Measurements from ENCODE around the gene YARS1. TPM values are rescaled to one million over a fixed set of nuclear protein-coding genes. Genes with fewer than 3 reads are reported as not detected.
"Not testable (repeated sequence)": the region's sequence is repeated elsewhere in the genome, so short reads cannot be mapped to it uniquely, and the experiment has no call there.

YARS1 gene
- total and polyA plus RNA-seq, 2 of the 13 experiments (the other 11 are each of a cell fraction or from before 2014, with no cell fraction given): 50.1 to 113 TPM

GRCh38 chr1:32797456-32797855, 19.7 kb downstream of the YARS1 start (continued):
- TF ChIP-seq ZFYVE20 (CRISPR knock-in tag; IDR thresholded peaks at IDR 0.05; ENCODE audit: borderline replicate concordance, low read depth) (no peak), ZNF552 (CRISPR knock-in tag; IDR thresholded peaks at IDR 0.05; ENCODE audit: borderline replicate concordance) (no peak), NBN (conservative IDR thresholded peaks at IDR 0.05) (no peak), GPBP1L1 (CRISPR knock-in tag; IDR thresholded peaks at IDR 0.05) (no peak), NCOR1 (IDR thresholded peaks at IDR 0.05; ENCODE audit: borderline replicate concordance, low read length) (no peak), SNAPC2 (CRISPR knock-in tag; IDR thresholded peaks at IDR 0.05) (no peak), ZSCAN20 (CRISPR knock-in tag; IDR thresholded peaks at IDR 0.05; ENCODE audit: borderline replicate concordance) (no peak), ZNF275 (CRISPR knock-in tag; IDR thresholded peaks at IDR 0.05; ENCODE audit: borderline replicate concordance) (no peak), ZNF468 (CRISPR knock-in tag; IDR thresholded peaks at IDR 0.05) (no peak), CBX2 (IDR thresholded peaks at IDR 0.05; ENCODE audit: low read depth, low read length) (no peak), CBX2 (CRISPR knock-in tag; IDR thresholded peaks at IDR 0.05; ENCODE audit: low read depth) (no peak)

- 92% methylated on average over 4 of the region's 4 CpGs for WGBS (ENCODE audit: low lambda C conversion rate)
- BruUV-seq (replicated peaks): not testable (repeated sequence)
Observed at GRCh38 chr1:32795763-32796162, 21.4 kb downstream of the YARS1 start.

More at GRCh38 chr1:32795763-32796162, 21.4 kb downstream of the YARS1 start:
- H2AFZ ChIP-seq (ENCODE audit: low read length); H3K9me3 ChIP-seq (ENCODE audit: low read length); intact Hi-C loops (cut with micrococcal nuclease; ENCODE audit: unreplicated experiment); CTCF ChIA-PET (ENCODE audit: low intra/inter-chr PET ratio, low total read pairs); H3K4me1 ChIP-seq (ENCODE audit: insufficient read depth, low read length); in situ Hi-C loops (cut with HindIII; ENCODE audit: extremely low pct_ligation_motif_present, low pct_unique_long_range_greater_than_20kb); H3K27me3 ChIP-seq (ENCODE audit: control insufficient read depth in 1 of 2, insufficient read depth in 2 of 2, low read length in 2 of 2); H3K4me2 ChIP-seq (ENCODE audit: low read depth, low read length); H3K27ac ChIP-seq (ENCODE audit: extremely low read length, insufficient read depth, low read length); DNase-seq (ENCODE audit: low spot score); H3K4me3 ChIP-seq (replicated peaks in 1 of 3; ENCODE audit: insufficient read depth in 1 of 3, low read depth in 2 of 3, low read length in 3 of 3); H3K79me2 ChIP-seq (ENCODE audit: insufficient read depth, low read length); H4K20me1 ChIP-seq (ENCODE audit: insufficient read depth, low read length); H3K9ac ChIP-seq (ENCODE audit: insufficient read depth, low read depth, low read length); ATAC-seq; FAIRE-seq: not testable (repeated sequence)
- peaks cover 6 to 66% of the 10 kb centered on the region in 2 experiments; a peak in 4 of 5 replicates for H3K36me3 ChIP-seq (replicated peaks in 1 of 2; ENCODE audit: control insufficient read depth in 1 of 2, insufficient read depth in 2 of 2, low read length in 2 of 2)
- POLR2A ChIA-PET: interaction anchor here (1.1 kb wide), 1 partner anchor 169 kb away, joined by 4 read pairs; the partner anchor contains the start of gene RNF19B

Measured in HepG2 (cell line).